NCI-H748 (cell line): ENCODE results near the gene SDK2.

ENCODE experiments used
- DNase-seq: peaks from one replicate; lab custom pipeline; 2025; ENCODE audit not compliant: unreplicated experiment; lab: John Stamatoyannopoulos, UW

Gene SDK2

DNA sequence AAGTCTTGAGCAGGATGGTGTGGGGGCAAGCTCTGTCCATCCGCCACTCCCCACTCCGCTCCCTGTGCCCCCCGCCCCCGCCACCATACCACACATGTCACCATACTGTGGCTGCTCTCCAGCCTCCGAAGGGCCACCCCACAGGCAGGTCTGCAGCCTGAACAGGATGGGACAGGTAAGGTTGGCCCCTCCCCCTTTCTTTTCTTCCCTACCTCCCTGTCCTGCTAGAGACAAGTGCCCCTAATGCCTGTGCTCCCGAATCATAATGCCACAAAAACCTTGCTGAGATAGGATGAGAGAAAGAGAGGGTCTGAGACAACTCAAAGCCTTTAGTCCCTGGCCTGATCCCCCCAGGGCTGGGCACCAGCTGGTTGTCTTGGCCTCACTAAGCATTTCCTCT is 84.7 kb downstream of the SDK2 start:
- DNase-seq = no peak

DNA sequence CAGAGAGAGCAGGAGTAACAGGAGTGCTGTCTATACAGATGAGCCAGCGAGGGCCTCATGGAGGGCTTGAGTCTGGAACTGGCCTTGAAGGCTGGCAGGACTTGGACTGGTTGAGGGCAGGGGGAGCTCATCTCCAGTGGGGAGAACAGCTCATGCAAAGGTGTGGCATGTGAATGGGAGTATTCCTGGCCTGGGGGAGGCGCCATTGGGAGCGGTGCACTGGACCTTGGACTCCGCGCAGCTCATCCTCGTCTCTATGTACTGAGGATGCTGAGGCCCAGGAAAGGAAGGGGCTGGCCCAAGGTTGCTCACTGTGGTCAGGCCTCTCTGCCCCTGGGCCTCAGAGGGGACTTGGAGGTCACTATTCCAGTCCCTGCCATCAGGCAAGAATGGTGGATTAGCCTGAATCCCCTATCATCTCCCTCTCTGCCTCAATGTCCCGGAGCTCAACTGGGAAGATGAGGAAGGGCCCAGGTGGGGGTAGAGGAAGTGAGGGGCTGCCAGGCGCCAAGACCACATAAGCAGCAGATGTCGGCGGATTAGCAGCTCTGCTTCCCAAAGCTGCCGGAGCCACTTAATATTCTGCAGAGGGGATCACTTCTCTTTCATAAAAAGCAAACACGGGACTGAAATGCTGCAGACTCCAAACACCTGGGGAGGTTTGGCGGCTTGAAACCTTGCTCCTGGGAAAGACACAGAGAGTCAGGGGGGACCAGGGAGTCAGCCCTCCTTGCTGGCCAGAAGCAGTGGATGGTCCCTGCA is 88.9 kb downstream of the SDK2 start:
- DNase-seq = peak; percentile 14

DNA sequence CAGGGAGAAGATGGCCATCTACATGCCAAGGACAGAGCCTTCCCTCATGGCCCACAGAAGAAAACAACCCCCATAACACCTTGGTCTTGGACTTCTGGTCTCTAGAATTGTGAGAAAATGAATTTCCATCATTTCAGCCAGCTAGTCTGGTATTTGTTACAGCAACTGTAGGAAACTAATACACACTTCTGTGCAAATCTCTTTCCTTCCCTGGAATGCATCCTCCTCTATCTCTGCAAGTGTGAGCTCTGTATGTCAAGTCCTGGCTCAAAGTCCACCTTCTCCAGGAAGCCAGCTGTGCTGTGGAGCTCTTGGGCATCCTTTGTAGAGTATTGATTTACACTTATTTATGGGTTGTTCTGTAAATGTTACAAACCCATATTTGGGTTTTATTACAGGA is 89.7 kb downstream of the SDK2 start:
- no peak for DNase-seq

DNA sequence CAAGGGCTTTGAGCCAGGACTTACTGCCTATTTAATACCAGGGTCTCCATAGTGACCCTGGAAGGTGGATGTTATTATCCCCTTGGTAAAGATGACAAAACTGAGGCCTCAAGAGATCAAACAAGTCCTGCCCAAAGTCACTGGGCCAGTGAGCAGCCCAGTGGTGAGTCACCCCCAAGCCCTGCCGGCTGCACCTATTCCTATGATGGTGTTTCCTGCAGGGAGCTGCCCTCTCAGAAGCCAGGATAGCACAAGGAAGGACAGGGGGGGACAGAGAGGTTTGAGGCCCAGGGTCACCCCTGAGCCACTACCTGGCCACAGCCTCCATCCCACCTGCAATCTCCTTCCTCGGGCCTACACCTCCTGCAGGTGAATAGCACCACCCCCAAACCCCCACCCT is 90.9 kb downstream of the SDK2 start:
- DNase-seq = no peak

DNA sequence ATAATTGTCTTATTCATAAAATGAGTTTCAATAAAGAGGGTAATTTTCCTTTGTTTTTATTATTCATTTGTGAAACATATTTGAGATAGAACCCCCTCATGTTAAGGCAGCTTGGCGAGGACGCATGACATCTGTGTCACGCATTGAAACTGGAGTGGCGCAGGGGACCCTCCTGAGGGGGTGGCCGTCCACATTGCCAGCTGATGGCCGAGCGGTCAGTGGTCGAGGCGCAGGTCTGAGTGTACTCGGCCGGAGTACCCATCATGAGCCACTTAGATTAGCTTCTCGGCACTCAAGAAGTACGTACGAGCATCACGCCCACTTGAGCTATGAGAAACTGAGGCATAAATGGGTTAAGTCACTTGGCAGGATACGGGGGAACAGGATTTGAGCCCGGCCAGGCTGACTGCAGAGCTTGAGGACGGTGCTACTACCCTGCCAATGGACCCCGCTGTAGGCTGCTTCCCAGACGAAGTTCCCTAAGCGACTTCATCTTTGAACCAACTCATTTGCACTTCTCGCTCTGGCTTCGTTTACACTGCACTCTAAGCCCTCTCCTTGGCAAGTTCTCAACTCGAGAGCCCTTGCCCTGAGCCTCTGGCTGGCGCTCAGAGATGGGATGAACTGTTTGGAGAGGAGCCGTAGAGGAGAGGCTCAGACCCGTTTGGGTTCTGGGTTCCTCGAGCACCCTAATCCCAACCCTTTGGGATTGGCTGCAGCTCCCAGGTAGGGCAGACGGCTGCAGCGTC is 91.8 kb downstream of the SDK2 start:
- DNase-seq = no peak

DNA sequence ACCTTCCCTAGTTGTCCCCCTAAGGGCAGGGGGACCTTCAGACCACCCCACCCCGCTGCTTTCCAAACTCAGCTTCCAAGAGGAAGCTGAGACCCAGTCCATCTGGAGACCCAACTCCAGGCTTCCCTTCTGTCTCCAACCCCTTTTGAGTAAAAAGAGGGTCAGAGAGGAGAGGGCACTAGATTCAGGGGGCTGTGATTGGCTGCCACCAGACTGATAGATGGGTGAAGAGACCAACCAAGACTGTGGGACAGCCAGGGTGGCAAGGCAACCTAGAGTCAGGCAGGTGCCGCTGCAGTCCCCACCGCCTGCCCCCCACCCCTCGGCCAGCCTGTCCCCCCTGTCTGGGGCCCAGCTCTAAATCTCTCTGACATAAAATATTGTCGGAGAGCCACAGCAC is 92.5 kb downstream of the SDK2 start:
- DNase-seq = no peak

DNA sequence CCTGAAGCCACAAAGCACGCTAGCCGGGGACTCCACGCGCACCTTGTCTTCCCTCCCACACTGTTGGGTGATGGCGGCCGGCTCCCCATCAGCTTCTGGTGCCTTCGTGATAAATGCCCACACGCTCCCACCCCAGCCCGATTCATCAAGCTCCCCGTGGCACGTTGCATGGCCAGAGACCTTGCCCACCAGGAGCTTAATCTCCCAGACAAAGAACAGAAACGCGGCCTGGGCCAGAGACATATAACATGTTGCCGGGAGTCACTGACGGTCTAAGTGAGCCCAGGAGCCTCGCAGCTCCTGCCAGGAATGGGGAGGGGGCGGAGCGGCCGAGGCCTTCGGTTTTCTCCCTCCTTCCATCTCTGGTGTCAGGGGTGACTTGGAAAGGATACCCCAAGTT is 93.1 kb downstream of the SDK2 start:
- no peak for DNase-seq

DNA sequence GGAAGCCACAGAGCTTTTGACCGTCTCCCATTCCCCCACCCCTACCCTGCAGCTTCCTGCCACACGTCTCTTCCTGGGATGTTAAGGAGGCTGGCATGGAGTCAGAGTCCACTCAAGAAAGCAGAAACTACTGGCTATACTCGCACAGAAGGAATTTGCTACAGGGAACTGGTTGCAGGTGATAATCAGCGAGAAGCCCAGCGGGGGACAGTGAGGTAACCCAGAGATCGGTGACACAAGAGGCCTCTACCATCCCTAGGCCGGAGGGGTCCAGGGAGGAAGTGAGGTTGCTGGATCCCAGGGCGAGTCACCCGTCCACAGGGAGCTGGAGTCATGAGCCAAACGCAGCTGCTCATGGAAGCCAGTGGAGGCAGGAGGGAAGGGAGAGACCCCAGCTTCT is 93.7 kb downstream of the SDK2 start:
- DNase-seq = no peak

DNA sequence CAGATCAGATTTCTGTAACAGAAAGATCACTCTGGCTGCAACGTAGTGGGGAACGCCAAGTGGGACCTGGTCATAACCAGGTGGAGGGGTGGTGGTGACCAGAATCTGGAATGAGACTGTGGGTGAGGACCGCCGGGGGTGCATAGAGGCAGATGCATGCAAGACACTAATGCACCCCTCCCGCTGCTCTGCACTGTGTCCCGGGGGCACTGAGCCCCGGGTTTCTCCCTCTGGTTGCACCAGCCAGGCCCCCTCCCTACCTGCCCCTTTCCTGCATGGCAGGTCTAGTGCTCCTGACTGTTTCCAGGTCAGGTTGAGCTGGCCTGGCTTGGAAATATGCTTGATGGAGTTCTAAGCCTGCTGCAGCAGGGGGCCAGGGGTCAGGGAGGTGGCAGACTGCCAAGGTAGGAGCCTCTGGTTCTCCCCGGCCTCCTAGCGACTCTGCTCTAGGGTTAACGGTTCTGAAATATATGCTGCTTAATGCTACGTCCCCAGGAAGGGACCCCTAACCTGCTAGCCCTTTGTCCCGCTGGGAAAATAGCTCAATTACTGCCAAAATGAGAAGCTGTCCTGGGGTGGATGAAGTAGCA is 94.3 kb downstream of the SDK2 start:
- DNase-seq = peak; percentile 5

DNA sequence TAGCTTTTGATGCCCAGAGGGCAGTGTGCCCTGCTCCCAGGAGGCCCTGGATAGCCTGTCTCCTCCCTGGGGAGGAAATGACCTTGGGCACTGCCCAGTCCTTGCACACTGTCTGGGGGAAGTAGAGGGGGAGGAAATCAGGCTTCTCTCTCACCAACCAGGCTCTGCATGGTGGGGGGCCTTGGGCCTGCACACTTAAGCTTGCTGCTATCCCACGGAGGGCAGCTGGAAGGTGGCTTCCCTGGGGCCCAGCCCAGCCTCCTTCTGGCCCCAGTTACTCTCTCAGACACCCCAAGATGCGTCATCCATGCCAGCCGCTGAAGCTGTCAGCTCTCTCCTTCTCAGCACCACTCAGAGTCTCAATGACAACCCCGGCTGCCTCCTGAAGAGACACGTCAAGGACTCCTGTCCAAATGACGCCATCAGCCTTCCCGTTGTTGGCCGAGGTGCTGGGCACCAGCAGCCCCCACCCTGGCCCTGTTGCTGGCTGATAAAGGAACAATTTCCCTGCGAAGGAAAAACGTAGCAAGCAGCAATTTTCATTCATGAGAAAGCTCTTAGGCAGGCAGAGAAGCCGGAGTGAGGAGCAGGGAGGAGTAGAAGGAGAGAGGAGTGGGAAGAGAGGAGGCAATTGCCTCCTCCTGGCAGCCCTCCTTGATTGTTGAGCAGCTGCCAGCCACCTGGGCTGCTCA is 95.5 kb downstream of the SDK2 start:
- DNase-seq = no peak

DNA sequence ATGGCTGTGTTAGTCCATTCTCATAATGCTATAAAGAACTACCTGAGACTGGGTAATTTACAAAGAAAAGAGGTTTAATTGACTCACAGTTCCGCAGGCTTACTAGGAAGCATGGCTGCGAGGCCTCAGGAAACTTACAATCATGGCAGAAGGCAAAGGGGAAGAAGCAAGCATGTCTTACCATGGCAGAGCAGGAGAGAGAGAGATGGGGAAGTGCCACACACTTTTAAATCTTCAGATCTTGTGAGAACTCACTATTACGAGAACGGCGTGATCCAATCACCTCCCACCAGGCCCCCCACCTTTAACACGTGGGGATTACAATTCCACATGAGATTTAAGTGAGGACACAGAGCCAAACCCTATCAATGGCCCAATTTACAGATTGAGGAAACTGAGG is 96.5 kb downstream of the SDK2 start:
- no peak for DNase-seq

DNA sequence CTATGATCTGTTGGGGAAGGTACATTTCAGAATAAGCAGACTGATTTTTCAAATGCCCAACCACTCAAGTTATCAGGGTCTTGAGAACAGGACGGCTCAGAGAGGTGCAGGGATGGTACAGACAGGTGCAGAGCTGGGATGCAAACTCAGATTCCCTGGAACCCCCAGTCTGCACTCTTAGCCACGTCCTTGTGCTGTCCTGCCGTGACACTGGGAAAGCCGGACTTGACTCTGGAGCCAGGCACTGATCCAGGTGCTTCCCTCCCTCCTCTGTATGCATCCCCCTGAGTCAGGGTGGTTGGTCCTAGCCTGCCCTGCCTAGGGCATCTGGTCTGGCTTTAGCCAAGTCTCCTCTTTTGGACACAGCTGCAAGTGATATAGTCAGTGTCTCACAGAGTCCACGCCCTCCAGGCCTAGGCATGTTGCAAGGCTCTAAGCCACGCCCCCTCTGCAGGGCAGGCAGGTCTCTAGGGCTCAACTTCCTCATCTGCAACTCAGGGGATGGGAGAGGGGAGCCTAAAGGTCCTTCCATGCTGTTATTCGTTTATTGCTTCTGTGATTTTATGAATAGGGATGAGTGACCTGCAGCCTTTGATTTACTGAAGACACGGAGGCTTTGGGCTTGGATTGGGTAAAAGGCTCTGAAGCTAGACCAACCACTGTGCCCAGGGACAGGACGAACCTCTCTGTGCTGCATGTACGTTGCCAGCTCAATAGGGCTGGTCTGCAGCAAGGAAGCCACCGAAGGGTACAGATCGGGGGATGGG is 97.3 kb downstream of the SDK2 start:
- DNase-seq = peak; percentile 46

DNA sequence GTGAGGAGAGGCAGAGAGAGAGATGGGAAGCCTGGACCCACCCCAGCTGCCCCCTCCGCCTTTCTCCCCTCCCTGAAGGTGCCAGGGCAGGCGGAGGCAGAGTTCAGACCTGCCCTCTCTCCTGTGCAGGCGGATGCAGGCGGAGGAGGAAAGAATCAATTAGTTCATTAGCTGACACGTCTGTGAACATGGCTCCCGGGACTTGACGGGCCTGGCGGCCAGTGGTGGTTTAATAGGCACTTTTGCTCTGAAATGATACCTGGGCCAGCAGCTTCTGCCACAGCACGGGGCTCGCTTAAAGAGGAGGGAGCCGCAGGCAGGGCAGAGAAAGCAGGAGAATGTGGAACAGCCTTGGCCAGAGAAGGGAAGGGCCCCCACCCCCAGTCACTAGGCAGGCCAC is 98.1 kb downstream of the SDK2 start:
- DNase-seq = peak; percentile 41

DNA sequence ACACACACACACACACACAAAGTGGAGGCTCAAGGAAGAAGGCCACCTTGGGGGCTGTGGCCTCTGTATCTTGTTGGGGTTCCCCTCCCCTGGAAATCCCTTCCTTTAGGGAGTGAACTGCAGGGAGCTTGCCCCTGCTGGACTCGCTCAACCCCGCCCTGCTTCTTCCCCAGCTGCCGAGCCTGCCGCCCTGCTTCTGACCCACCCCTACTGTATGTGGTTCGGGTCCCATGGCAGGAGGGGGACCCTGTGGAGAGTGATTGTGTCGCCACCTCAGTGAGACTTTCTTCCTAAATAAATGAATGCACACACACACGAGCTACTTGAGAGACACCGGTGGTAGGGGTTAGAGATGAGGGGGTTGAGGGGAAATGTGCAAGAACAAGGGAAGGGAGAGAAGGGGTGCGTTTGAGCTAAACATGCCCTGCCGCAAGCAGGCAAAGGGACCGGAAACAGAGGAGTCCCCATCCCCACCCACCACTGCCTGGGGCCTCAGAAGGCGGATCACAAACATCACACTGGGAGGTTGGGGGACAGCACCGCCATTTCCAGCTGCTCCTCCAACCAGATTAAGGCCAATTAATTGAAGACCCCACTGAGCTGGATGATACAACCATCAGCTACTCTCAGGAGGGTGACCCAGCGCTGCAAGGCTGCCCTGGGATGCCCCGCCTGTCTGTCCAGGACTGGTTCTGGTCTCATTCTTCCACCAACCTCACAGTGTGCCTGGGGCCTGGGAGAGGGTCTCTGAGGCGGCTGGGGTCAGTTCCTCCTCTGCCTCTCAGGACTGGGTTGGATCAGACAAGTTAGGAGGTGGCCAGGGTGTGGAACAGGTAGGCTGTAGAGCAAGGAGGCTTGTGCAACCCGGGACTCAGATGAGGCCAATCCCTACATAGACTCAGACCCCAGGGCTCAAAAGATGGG is 98.9 kb downstream of the SDK2 start:
- no peak for DNase-seq

DNA sequence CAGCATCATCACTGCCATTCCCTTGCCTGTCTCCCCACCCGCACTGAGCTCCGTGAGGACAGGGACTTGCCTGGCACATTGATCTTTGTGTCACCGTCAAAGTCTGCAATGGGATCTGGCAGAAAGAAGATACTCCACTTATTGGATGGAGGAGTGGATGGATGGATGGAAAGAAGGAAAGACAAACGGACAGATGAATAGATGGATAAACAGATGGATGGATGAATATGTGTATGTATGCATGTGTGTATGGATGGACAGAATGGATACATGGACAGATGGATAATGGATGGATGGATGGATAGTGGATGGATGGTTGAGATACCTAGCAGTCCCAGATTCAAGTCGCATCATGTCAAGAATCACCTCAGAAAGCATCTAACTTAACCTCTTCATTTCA is 99.9 kb downstream of the SDK2 start:
- DNase-seq = no peak

DNA sequence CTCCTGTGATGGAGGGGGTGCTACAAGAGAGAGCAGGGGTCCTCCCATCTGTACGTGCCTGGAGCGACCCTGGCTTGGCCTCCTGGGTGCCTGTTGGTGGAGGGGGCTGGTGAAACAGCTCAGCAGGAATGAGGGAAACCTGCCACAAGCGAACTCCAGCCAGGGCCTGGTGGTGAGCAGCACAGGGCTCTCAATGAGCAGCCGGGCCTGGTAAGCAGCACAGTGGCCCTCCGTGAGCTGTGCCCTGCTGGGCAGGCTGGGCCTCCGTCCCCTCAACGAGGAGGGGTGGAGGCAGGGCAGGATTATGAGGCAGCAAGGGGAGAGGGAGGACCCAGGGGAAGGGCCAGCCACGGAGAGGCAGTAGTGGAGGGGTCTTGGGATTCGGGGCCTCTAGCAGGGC is 101.9 kb downstream of the SDK2 start:
- no peak for DNase-seq

DNA sequence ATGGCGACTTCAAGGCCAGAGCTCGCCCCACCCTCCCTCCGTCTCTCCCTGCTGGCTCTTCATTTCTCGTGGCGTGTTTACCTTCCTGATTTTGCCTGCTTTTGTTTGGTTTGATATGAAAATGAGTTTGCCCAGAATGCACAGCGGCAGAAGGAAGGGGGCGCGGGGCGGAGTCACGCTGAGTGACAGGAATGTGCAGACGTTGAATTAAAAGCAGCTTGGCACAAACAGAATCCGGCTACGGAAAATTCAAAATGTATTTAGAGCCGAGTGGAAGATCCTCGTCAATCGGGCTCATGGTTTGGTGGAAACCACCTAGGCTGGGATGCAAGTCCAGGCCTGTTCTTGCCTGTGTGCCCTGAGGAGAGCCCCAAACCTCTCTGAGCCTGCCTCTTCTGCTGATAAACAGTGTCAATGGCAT is 102.7 kb downstream of the SDK2 start:
- no peak for DNase-seq

DNA sequence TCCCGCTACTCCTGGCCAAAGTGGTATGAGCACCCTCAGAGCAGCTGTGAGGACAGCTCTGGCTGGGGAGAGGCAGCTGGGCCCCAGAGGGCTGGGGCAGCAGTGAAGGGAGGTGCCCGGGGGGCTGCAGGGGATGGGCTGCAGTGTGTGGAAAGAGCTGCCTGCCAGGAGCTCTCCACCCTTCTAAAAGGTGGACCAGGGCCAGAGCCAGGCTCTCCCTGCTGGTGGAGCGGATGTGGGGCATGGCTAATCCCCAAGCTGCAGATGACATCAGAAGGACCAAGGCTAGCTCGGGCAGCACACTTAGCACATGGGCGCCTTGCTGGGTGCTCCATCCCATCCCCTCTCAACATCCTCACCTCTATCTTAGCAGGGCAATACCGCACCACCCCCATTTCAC is 103.1 kb downstream of the SDK2 start:
- no peak for DNase-seq

DNA sequence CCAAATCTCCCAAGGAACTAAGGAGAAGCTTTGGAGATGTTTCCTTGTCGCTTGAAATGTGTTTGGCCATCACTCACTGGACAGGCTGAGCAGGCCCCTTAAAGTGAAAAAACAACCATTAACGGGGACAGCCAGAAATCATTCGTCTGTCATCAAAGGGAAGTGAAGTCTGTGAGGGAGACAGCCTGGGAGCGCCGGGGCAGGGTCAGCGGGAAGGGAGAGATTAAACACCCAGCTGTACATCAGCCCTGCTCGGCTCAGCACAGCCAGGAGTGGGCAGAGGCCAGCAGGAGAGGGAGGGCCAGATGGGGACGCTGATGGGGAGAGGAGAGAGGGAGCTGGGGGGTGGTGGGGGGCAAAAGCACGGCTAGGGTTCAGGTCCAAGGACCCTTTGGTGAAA is 105.1 kb downstream of the SDK2 start:
- no peak for DNase-seq

DNA sequence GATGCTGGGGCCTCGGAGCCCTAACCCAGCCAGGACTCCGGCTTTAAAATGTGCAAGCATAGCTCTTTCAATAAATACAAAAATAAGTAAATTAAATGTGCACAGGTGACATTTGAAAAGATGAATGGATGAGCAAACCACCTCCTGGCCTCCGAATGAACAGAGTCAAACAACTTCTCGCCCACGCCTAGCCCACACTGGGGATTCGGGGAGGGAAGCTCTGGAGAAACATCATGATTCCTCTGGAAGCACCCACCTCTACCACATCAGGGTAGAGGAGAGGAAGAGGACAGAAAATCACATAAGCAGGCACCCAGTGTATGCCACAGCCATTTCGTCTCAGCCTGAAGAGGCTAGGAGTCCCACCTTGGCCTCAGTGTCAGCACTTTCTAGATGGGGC is 105.8 kb downstream of the SDK2 start:
- DNase-seq = no peak
